GM19035 (cell line): ENCODE results near the gene ADK.
"Not testable (repeated sequence)": the region's sequence is repeated elsewhere in the genome, so short reads cannot be mapped to it uniquely, and the experiment has no call there.

Source experiments
- ATAC-seq: cut with Tn5 transposase; IDR thresholded peaks from one replicate; pipeline ENCODE4 v1.9.1; 2021; ENCODE audit not compliant: unreplicated experiment

ADK gene

DNA sequence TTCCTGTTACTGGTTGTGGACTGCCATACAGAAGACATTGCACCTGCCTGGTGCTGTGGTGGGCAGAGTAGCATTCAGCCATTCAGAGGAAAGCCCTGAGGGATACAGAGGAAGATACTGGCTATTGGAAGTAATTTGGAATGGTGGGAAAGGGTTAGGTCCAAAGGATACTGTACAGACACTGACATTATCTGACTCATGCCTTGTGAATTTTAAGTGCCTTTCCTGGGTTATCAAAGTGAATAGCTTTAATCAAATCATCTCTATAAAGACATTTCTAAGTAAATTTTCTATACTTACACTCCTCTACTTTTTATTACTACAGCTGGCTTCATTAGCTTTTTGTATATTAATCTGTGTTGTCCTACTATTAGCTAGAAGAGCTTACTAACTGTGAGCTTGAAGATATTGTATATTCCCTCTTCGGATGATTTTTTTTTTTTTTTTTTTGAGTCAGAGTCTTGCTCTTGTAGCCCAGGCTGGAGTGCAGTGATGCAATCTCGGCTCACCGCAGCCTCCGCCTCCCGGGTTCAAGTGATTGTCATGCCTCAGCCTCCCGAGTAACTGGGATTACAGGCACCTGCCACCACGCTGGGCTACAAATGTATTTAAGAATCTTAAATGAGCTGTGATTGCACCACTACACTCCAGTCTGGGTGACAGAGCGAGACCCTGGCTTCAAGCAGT, 186.5 kb downstream of the ADK start:
- no peak for ATAC-seq

DNA sequence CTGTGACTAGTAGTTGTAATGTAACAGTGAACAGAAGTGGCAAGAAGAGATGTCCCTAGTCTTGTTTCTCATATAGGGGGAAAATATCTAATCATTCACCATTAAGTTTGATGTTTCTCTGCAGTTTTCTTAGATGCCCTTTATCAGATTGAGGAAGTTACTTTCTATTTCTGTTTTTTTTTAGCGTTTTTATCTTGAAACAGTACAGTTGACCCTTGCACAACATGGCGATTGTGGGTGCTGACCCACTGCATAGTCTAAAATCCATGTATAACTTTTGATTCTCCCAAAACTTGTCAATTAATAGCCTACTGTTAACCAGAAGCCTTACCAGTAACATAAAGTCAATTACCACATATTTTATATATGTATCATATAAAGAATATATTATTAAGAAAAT, 192.0 kb downstream of the ADK start:
- no peak for ATAC-seq

DNA sequence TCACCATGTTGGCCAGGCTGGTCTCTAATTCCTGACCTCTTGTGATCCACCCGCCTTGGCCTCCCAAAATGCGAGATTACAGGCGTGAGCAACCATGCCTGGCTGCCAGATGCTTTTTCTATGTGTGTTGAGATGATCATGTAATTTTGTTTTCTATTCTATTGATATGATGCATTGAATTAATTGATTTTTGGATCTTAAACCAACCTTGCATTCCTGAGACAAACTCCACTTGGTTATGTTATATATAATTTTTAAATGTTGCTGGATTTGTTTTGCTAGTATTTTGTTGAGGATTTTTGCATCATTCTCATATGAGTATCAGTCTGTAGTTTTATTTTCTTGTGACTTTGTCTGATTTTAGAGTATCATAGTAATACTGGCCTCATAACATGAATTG, 192.8 kb downstream of the ADK start:
- no peak for ATAC-seq

DNA sequence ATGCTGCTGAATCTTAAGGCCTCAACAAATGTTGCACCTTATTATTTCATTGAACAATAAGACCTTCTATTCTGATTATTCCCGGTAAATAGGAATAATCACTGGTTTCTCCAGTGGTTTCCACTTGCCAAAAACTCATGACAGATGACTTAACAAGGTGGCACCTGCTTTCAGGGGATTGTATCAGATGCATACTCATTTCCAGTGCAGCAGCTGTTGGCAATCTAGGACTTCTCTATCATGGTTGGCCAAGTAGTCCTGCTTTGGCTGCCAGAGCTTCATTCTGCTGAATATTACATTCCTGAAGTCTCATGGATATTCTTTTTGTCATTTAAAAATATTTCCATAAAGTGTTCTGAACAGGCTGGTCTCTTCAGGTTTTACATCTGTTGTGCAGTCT, 193.3 kb downstream of the ADK start:
- ATAC-seq = no peak

DNA sequence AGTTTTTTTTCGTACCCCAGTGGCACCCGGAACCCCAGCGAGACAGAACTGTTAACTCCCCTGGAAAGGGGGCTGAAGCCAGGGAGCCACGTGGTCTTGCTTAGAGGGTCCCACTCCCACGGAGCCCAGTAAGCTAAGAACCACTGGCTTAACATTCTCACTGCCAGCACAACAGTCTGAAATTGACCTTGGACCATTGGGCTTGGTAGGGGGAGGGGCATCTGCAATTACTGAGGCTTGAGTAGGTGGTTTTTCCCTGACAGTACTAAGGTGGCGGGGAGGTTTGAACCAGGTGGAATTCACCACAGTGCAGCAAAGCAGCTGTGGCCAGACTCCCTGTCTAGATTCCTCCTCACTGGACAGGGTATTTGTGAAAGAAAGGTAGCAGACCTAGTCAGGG, 196.5 kb downstream of the ADK start:
- no peak for ATAC-seq

DNA sequence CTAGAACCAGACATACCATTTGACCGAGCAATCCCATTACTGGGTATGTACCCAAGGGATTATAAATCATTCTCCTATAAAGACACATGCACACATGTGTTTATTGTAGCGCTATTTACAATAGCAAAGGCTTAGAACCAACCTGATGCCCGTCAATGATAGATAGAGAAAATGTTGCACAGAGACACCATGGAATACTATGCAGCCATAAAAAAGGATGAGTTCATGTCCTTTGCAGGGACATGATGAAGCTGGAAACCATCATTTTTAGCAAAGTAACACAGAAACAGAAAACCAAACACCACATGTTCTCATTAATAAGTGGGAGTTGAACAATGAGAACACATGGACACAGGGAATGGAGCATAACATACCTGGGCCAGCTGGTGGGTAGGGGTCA, 202.0 kb downstream of the ADK start:
- not testable (repeated sequence) for ATAC-seq

DNA sequence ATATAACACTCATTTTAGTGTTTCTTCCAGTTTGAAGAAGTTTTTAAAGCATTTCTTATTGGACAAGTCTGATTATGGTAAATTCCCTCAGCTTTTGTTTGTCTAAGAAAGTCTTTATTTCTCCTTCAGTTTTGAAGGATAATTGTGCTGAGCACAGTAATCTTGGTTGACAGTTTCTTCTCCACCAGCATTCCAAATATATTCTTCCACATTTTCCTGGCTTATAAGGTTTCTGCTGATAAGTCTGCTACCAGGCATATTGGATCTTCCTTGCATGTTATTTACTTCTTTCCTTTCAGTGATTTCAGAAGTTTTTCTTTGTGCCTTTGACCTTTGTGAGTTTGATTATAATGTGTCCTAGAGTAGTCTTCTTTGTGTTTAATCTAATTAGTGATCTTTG, 210.7 kb downstream of the ADK start:
- no peak for ATAC-seq

DNA sequence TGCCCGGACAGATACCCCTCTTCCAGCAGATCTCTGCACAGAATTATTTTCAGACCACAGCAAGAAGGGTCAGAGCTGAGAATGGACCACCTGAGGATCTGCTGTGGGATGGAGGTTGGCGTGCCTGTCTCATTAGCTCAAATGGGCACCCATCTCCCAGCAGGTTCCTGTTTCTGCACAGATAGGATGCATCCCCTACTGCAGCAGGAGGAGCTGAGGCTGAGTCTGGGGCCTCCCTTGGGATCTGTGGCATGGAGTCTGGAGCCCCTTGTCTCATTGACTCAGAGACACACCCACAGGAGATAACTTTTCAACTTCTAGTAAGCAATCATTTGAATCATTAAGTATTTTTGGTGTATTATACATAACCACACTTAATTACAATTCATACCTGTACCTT, 212.7 kb downstream of the ADK start:
- ATAC-seq = no peak

DNA sequence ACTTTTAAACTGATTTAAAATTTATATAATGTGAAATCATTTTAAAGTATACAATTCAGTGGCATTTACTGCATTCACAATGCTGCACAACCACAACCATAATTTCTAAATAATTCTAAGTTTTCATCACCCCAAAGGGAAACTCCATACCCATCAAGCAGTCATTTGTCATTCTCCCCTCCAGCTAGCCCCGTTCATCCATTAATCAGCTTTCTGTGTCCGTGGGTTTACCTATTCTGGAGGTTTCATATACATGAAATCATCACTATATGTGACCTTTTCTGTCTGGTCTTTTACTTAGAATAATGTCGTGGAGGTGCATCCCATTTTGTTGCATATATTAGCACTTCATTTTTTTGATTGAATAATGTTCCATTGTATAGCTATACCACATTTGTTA, 214.1 kb downstream of the ADK start:
- no peak for ATAC-seq

DNA sequence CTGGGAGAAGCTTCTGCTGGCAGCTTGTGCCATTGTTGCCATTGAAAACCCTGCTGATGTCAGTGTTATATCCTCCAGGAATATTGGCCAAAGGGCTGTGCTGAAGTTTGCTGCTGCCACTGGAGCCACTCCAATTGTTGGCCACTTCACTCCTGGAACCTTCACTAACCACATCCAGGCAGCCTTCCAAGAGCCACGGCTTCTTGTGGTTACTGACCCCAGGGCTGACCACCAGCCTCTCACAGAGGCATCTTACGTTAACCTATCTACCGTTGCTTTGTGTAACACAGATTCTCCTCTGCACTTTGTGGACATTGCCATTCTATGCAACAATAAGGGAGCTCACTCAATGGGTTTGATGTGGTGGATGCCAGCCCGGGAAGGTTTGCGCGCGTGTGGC, 220.7 kb downstream of the ADK start:
- no peak for ATAC-seq

DNA sequence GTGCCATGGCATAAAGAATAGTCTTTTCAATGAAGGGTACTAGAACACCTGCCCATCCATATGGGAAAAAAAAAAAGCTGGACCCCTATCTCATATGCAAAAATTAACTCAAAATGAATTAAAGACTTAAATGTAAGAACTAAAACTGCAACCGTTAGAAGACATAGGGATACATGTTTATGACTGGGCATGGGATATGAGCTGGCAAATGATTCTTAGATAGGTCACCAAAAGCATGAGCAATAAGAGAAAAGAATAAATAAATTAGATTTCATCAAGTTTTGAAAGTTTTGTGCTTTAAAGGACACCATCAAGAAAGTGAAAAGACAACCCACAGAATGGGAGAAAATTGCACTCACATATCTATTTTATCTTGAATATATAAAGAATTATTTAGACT, 222.0 kb downstream of the ADK start:
- ATAC-seq = no peak

DNA sequence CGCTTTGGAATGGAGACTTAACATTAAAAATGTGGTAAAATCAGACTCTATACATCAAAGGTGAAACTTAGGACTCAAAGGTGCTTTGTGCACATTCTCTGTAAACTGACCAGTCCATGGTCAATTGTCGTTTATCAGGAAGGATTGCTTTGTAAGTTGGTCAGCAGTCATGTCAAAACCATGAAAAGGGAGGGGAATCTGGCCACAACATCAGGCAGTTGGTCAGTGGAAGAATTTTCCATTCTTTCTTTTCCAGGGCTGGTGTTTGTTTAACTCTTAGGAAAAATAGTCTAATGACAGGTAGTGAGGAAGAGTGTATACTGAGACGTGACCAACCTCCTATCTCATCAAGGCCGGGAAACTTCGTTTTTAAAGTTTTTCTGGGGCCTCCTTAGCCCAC, 226.5 kb downstream of the ADK start:
- ATAC-seq = no peak

DNA sequence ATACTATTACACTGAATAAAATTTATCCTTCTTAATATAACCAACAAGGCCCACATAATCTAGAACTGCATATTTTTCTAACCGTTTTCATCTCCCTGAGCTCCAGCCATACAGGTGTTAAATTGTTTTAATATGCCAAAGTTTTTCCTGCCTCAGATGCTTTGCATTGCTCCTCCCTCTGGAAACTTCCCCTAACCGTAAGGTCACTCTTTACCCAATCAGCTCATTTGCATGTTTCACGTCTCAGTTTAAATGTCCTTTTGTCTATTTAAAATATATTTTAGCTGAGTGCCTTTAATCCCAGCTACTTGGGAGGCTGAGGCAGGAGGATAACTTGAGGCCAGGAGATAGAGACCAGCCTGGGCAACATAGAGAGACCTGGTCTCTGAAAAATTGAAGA, 228.5 kb downstream of the ADK start:
- ATAC-seq = no peak

DNA sequence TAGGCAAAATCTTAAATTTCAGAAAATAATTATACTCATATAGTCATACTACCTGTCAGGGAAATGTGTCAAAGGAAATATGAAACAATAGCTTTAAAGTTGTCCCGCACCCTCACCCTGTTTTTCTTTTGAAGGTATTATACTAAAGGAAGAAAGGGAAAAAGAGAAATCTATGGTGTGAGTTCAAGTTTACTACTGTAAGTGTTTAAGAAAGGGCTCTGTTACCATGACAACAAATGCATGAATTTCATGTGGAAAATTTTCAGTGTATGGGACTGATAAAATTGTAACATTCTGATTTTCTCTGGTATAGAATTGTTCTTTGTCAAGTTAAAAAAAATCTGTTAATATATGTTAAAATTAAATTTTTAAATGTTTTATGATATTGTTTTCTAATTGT, 229.8 kb downstream of the ADK start:
- no peak for ATAC-seq

DNA sequence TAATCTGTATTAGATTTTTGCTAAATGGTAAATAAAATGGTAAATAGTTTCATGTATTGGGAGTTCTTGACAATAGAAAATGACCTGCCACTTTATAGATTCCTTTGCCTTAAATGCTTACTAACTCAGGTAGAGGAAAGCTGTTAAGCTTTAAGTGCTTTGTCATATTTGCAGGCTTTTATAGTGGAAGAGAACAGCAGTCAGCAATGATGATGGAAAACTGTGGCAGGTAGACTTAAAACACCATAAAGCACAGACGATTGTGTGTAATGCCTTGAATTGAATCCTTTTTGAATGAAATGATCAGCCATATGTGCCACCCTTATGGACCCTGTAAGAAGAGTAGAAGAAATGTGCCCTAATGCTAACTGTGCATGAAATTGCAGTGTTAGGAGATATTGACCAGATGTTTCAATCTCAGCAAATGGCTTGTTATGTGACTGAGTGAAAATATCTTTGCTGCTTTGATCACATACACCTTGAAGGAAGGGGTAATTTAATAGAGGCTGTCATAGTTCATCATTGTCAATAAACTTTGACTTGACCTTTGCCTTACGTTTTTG, 230.4 kb downstream of the ADK start:
- no peak for ATAC-seq

DNA sequence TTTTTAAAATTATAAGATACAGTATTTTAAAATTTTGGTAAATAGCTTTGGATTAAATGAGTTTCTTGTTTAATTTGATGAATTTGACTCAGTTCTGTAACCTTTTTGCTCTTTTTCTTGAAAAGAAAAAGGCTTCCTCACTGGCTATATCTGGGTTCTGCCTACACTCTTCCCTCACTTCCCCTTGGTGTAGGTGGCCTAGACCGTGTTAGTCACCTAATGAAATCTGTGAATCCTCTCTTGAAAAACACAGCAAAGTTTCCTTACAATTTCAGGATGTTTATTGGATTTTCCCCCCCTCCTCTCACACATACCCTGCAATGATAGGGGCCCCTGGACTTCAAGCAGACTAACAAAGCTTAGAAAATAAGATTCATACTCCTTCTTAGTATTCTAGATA, 231.6 kb downstream of the ADK start:
- no peak for ATAC-seq

DNA sequence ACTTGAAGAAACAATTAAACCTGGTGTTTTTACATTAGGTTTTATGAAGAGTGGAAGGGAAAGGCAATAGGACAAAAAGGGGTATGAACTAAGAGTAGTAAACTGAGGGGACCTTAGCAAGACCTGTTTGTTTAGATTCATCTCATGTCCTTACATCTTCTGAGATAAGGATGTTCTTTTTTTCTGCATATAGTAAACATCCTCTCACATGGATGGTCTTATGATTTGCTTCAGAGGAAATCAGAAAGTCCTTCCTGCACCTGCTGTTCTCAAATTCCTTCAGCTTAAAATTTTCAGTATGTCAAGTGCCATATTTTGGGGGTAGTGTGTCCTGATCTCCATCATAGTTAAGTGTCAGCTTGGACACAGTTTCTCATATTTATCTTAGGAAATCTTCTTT, 232.6 kb downstream of the ADK start:
- ATAC-seq = no peak

DNA sequence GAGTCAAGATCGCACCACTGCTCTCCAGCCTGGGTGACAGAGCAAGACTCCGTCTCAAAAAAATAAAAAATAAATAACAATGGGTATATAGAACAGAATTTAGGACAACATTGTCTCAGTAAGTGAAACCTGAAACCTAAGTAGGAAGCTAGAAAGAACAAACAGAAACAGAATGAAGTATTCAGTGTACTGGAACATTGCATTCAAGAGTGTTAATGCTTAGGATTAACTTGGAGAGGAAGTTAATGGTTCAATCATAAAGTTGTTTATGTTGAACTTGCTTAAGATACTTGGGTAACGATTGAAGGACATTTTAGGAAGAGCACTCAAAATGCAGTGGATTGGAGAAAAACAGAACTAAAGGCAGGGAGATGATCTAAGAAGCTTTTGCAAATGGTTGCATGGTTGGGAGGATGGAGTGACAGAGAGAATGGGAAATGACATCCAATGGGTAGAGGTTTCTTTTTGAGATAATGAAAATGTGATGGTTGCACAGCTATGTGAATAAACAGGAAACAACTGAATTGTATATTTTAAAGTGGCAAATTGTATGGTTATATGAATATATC, 233.7 kb downstream of the ADK start:
- ATAC-seq = no peak

DNA sequence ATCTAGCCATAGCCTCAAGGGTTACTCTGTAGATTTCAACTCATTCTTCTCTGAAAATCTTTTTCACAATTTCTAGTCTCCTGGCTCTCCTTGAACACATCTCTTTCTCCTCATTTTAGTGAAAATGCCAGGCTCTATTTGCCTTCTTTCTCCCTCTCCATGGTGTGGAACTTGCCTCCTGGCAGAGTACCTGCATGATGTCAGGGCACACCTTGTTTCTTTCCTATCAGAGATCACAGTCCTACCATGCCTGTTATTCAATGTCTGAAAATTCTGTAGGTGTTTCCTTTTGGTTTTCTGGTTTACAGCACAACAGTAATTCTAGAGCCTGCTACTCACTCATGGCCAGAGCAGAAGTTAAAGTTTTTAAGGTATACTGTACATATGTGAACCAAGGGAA, 237.8 kb downstream of the ADK start:
- no peak for ATAC-seq

DNA sequence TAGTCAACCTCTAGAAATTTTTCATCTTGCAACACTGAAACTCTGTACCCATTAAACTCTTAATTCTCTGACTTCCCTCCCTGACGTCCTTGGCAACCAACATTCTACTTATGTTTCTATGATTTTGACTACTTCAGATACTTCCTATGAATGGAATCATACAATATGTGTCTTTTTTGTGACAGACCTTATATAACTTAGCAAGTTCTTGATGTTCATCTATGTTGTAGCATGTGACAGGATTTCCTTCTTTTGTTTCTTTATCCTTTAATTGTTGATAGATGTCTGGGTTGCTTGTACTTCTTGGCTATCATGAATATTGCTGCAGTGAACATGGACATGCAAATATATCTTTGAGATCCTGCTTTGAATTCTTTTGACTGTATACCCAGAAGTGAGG, 240.8 kb downstream of the ADK start:
- no peak for ATAC-seq

DNA sequence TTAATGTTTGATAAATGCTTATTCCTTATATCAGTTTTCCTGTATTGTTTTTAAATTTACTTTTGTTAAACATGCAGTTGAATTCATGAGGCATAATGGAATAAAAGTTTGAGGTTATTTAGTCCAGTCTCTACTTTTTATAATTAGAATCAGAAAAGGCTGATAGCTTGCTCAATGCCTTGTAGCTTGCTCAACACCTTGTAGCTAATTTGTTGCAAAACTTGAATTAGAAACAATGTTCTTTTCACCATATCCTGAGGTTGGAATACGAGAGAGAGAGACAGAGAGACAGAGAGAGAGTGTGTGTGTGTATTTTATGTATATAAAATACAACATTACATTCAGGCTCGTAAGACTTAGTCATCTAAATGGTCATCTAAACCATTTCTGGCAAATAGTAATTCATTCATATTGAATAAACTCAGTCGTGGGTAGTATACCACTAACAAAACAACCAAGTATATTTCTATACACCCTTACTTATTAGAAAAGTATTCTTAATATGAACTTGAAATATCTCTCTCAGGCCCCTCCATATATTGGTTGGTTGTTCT, 243.5 kb downstream of the ADK start:
- no peak for ATAC-seq

DNA sequence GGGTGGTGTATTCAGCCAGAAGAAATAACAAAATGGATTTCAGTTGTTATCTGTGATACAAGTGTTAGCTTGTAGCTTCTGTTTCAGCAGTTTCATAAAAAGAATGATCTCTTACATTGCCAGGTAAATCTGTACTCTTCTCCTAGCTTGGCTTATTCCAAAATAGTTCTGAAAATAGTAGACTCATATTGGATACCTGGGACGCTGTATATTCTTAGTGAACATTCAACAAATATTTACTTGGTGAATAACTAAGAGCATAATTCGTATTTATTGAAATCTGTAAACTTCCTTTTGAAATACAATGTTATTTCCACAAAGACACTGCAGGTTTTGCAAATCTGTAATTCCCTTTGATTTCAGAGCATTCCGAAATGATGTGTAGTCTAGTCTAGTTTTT, 249.2 kb downstream of the ADK start:
- no peak for ATAC-seq

DNA sequence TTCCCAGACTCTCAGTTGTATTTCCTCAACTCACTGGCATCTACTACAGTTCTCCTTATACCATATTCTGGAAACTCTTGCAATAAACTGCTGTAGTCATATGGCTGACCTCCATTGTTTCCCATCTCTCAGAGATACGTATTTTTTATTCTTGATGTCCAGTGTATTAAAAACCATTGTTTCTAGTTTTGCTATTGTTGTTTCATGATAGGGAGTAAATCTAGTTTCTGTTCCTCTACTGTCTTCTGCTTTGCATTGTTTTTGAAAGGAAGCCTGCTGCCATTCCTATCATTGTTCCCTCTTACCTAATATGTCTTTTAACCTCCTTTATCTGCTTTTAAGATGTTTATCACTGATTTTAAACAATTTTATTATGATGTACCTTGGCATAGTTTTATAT, 255.0 kb downstream of the ADK start:
- no peak for ATAC-seq
